HCT116 (cell line): Measurements from ENCODE around the gene GABRA5. TPM values are rescaled to one million over a fixed set of nuclear protein-coding genes. Genes with fewer than 3 reads are reported as not detected.

Source experiments
- ATAC-seq: fragments of 200-7000 bp; cut with Tn5 transposase; 2 replicates; pipeline ENCODE4 v1.9.1; 2020; ENCODE audit warnings: mild to moderate bottlenecking, moderate library complexity
- BruUV-seq: library from RNA; stranded (reverse); fragments of 400-500 nt; replicated peaks from 2 replicates; lab custom pipeline; 2021; lab: Mats Ljungman, UMichigan
- CTCF ChIA-PET: fragments of 300-600 bp; sonication (Branson Sonifier 250); formaldehyde crosslinking; loops from one replicate; lab custom pipeline; 2021; ENCODE audit warnings: antibody characterized with exemption; lab: Charles Lee
- POLR2A ChIA-PET: fragments of 300-600, 350-600 bp; sonication (Branson Sonifier 250); formaldehyde crosslinking; loops from one replicate; lab custom pipeline; 2021; ENCODE audit warnings: antibody characterized with exemption; lab: Charles Lee
- RAD21 ChIA-PET, 2 experiments: fragments of 300-600 bp; sonication (Branson Sonifier 250); formaldehyde crosslinking; loops; one replicate each; lab custom pipeline; 2023; ENCODE audit warnings: low total read pairs in 2 of 2; ENCODE audit not compliant: uncharacterized antibody in 2 of 2, unreplicated experiment in 2 of 2, low non-redundant PET in 1 of 2; lab: Charles Lee
- DNase-seq: peaks from one replicate; pipeline ENCODE4 v3.0.0-alpha.2; 2010; ENCODE audit warnings: low read depth, low spot score
- H2AFZ ChIP-seq: fragments of 200-600 bp; shearing (Covaris generic), sonication (generic); 2 replicates; pipeline ENCODE4 v1.6.1; 2017; ENCODE audit warnings: low read depth, mixed run types, mixed read lengths, antibody characterized with exemption, low read length; ENCODE audit not compliant: poor library complexity, severe bottlenecking
- H3K27ac ChIP-seq: 2 replicates; pipeline ENCODE4 v1.5.1; 2012; ENCODE audit warnings: low read depth, low read length
- H3K27me3 ChIP-seq: fragments of 200-600 bp; sonication (generic); 2 replicates; pipeline ENCODE4 v1.6.1; 2016; ENCODE audit warnings: mixed run types, low read length, mixed read lengths; ENCODE audit not compliant: insufficient read depth
- H3K36me3 ChIP-seq, 2 experiments: fragments of 200-500 bp in 1 of 2; fragments of 200-600 bp in 1 of 2; sonication (Bioruptor generic) in 1 of 2; sonication (generic) in 1 of 2; 2 replicates each; pipeline versions ENCODE4 v1.5.1 to v1.6.1; 2014 to 2016; ENCODE audit warnings: low read length in 2 of 2, inconsistent platforms in 1 of 2, mixed read lengths in 1 of 2, mixed run types in 1 of 2; ENCODE audit not compliant: insufficient read depth in 2 of 2, control insufficient read depth in 1 of 2
- H3K4me1 ChIP-seq, 2 experiments: fragments of 200-600 bp in 1 of 2; sonication (generic) in 1 of 2; 2 replicates each; pipeline versions ENCODE4 v1.5.1 to v1.6.1; 2012 to 2017; ENCODE audit warnings: low read length in 2 of 2, inconsistent platforms in 1 of 2, mild to moderate bottlenecking in 1 of 2, mixed read lengths in 1 of 2, mixed run types in 1 of 2, moderate library complexity in 1 of 2; ENCODE audit not compliant: insufficient read depth in 2 of 2, control insufficient read depth in 1 of 2
- H3K4me2 ChIP-seq: fragments of 200-600 bp; sonication (generic); 2 replicates; pipeline ENCODE4 v1.6.1; 2017; ENCODE audit warnings: mixed run types, low read length, mixed read lengths
- H3K4me3 ChIP-seq, 2 experiments: fragments of 200-600 bp in 1 of 2; sonication (generic) in 1 of 2; replicated peaks in 1 of 2; 2 replicates each; pipeline ENCODE4 v1.5.1; 2011 to 2016; ENCODE audit warnings: low read length in 2 of 2, control low read depth in 1 of 2, low read depth in 1 of 2, mild to moderate bottlenecking in 1 of 2, mixed read lengths in 1 of 2, mixed run types in 1 of 2
- H3K79me2 ChIP-seq: fragments of 200-600 bp; sonication (generic); 2 replicates; pipeline ENCODE4 v1.6.1; 2017; ENCODE audit warnings: mild to moderate bottlenecking, mixed run types, low read length, moderate library complexity, mixed read lengths; ENCODE audit not compliant: insufficient read depth
- H3K9ac ChIP-seq: fragments of 200-600 bp; sonication (generic); 2 replicates; pipeline ENCODE4 v1.6.1; 2016; ENCODE audit warnings: low read length, mixed read lengths
- H3K9me2 ChIP-seq: fragments of 200-600 bp; sonication (generic), shearing (Covaris generic); 2 replicates; pipeline ENCODE4 v1.6.1; 2017; ENCODE audit warnings: mixed run types, mild to moderate bottlenecking, moderate library complexity; ENCODE audit not compliant: insufficient read depth
- H3K9me3 ChIP-seq, 2 experiments: fragments of 200-500 bp in 1 of 2; fragments of 200-600 bp in 1 of 2; sonication (Bioruptor generic) in 1 of 2; sonication (generic) in 1 of 2; 2 replicates each; pipeline ENCODE4 v1.6.1; 2014 to 2017; ENCODE audit warnings: low read length in 2 of 2, mixed read lengths in 2 of 2, inconsistent platforms in 1 of 2, low read depth in 1 of 2, mild to moderate bottlenecking in 1 of 2, mixed run types in 1 of 2, moderate library complexity in 1 of 2; ENCODE audit not compliant: control insufficient read depth in 1 of 2, insufficient read depth in 1 of 2
- H4K20me1 ChIP-seq: fragments of 200-600 bp; sonication (generic), shearing (Covaris generic); 2 replicates; pipeline ENCODE4 v1.6.1; 2017; ENCODE audit warnings: mixed run types, mild to moderate bottlenecking, moderate library complexity; ENCODE audit not compliant: insufficient read depth
- ATF3 ChIP-seq: IDR thresholded peaks from 2 replicates; pipeline ENCODE4 v1.6.1; 2012
- CTCF ChIP-seq, 3 experiments: fragments of 200-600 bp in 1 of 3; sonication (generic) in 1 of 3; IDR thresholded peaks in 2 of 3; conservative IDR thresholded peaks in 1 of 3; 2 replicates each; pipeline ENCODE4 v1.5.1; 2012 to 2017; ENCODE audit warnings: low read depth in 2 of 3, low read length in 2 of 3, antibody characterized with exemption in 1 of 3, borderline replicate concordance in 1 of 3, control low read depth in 1 of 3, mild to moderate bottlenecking in 1 of 3, mixed read lengths in 1 of 3, mixed run types in 1 of 3, moderate library complexity in 1 of 3; ENCODE audit not compliant: insufficient read depth in 1 of 3
- EGR1 ChIP-seq: IDR thresholded peaks from 2 replicates; pipeline ENCODE4 v1.6.1; 2012; ENCODE audit warnings: low read depth
- EZH2 ChIP-seq: fragments of 200-600 bp; sonication (generic); IDR thresholded peaks from 2 replicates; pipeline ENCODE4 v1.6.1; 2017; ENCODE audit warnings: antibody characterized with exemption, mixed run types
- EZH2phosphoT487 ChIP-seq: fragments of 200-600 bp; IDR thresholded peaks from 2 replicates; pipeline ENCODE4 v1.6.1; 2018; ENCODE audit warnings: antibody characterized with exemption, borderline replicate concordance
- MAX ChIP-seq: IDR thresholded peaks from 2 replicates; pipeline ENCODE4 v1.6.1; 2012
- POLR2A ChIP-seq: IDR thresholded peaks from 2 replicates; pipeline ENCODE4 v1.7.0; 2011; ENCODE audit warnings: borderline replicate concordance; ENCODE audit not compliant: insufficient read depth, insufficient read length; ENCODE audit errors: extremely low read depth
- POLR2AphosphoS5 ChIP-seq: IDR thresholded peaks from 2 replicates; pipeline ENCODE4 v1.6.1; 2011; ENCODE audit warnings: mild to moderate bottlenecking, low read depth, low read length, moderate library complexity
- RAD21 ChIP-seq: IDR thresholded peaks from 2 replicates; pipeline ENCODE4 v1.6.1; 2012; ENCODE audit warnings: low read depth, mild to moderate bottlenecking
- SIN3A ChIP-seq: IDR thresholded peaks from 2 replicates; pipeline ENCODE4 v1.6.1; 2012; ENCODE audit warnings: low read depth
- SP1 ChIP-seq: IDR thresholded peaks from 2 replicates; pipeline ENCODE4 v1.6.1; 2012; ENCODE audit warnings: low read depth
- YY1 ChIP-seq: IDR thresholded peaks from 2 replicates; pipeline ENCODE4 v1.6.1; 2011; ENCODE audit warnings: low read length, low read depth, moderate library complexity, mild to moderate bottlenecking; ENCODE audit not compliant: insufficient replicate concordance; ENCODE audit errors: extremely low read depth
- intact Hi-C: fragments of 100-400 bp; cut with micrococcal nuclease; formaldehyde crosslinking; loops from 2 replicates; pipeline ENCODE4 v1.10.0; 2022
- total RNA-seq: library from RNA; stranded (reverse); gene quantifications from one replicate; pipeline ENCODE4 v1.2.1, GENCODE V29; 2021; ENCODE audit not compliant: unreplicated experiment

GABRA5 gene
- total RNA-seq, 1 experiment from 2014 or later, result not detected

GRCh38 chr15:26934848-26935247, 68.0 kb downstream of the GABRA5 start:
- Histone ChIP-seq H3K79me2 (no peaks in the 10 kb centered on the region), H3K4me1 (no peaks in the 10 kb centered on the region), H3K27me3 (no peaks in the 10 kb centered on the region), H3K4me3 (no peak overlapping the region), H3K36me3 (no peaks in the 10 kb centered on the region), H4K20me1 (no peaks in the 10 kb centered on the region), H3K4me2 (no peak overlapping the region), H3K9me3 (peaks cover 0 to 32% of the 10 kb centered on the region in 2 experiments; a peak in 2 of 4 replicates), H3K9ac (no peak overlapping the region), H3K9me2 (no peaks in the 10 kb centered on the region), H2AFZ (no peak overlapping the region), H3K27ac (no peak overlapping the region)
- POLR2A ChIA-PET, result no interaction called here
- no peak for DNase-seq
- no TSS peak for BruUV-seq
- no peak for ATAC-seq
- TF ChIP-seq YY1 (no peak), EGR1 (no peak), CTCF (IDR thresholded peaks at IDR 0.05 in 2 of 3, conservative IDR thresholded peaks at IDR 0.05 in 1 of 3; ENCODE audit: borderline replicate concordance in 1 of 3, insufficient read depth in 1 of 3, low read depth in 2 of 3, low read length in 2 of 3) (no peak), SIN3A (no peak), POLR2A (no peak), RAD21 (no peak), EZH2 (no peak), POLR2AphosphoS5 (no peak), EZH2phosphoT487 (no peak), SP1 (no peak), ATF3 (no peak), MAX (no peak)
- intact Hi-C loops, result no loop called here
- RAD21 ChIA-PET, result no interaction called here
- CTCF ChIA-PET, result no interaction called here
